Smooth muscle cell (in vitro differentiated cells): ENCODE measurements around the gene ANKRD55. TPM values are rescaled to one million over a fixed set of nuclear protein-coding genes. Genes with fewer than 3 reads are reported as not detected.

Experiments used
- DNase-seq: peaks from one replicate; lab custom pipeline; 2025; ENCODE audit not compliant: unreplicated experiment; lab: John Stamatoyannopoulos, UW
- H2AFZ ChIP-seq: fragments of 200-600 bp; sonication (generic); 2 replicates; pipeline ENCODE4 v1.6.0; 2016; ENCODE audit warnings: antibody characterized with exemption, low read depth, mild to moderate bottlenecking
- H3F3A ChIP-seq: fragments of 200-600 bp; sonication (generic); 2 replicates; pipeline ENCODE4 v1.6.0; 2017; ENCODE audit warnings: antibody characterized with exemption, low read depth
- H3K27ac ChIP-seq: fragments of 200-600 bp; sonication (generic); 2 replicates; pipeline ENCODE4 v1.5.1; 2016; ENCODE audit warnings: low read depth, mild to moderate bottlenecking
- H3K27me3 ChIP-seq: fragments of 200-600 bp; sonication (generic); 2 replicates; pipeline ENCODE4 v1.6.1; 2016; ENCODE audit warnings: low read depth, mild to moderate bottlenecking
- H3K36me3 ChIP-seq: fragments of 200-600 bp; sonication (generic); 2 replicates; pipeline ENCODE4 v1.5.1; 2016; ENCODE audit warnings: low read depth
- H3K4me1 ChIP-seq: fragments of 200-600 bp; sonication (generic); 2 replicates; pipeline ENCODE4 v1.5.1; 2016; ENCODE audit warnings: low read depth
- H3K4me2 ChIP-seq: fragments of 200-600 bp; sonication (generic); 2 replicates; pipeline ENCODE4 v1.6.0; 2016; ENCODE audit warnings: mild to moderate bottlenecking
- H3K4me3 ChIP-seq: fragments of 200-600 bp; sonication (generic); 2 replicates; pipeline ENCODE4 v1.5.1; 2016; ENCODE audit warnings: mild to moderate bottlenecking
- H3K79me2 ChIP-seq: fragments of 200-600 bp; sonication (generic); 2 replicates; pipeline ENCODE4 v1.6.0; 2016; ENCODE audit warnings: low read depth, mild to moderate bottlenecking
- H3K9ac ChIP-seq: fragments of 200-600 bp; sonication (generic); 2 replicates; pipeline ENCODE4 v1.6.0; 2016; ENCODE audit warnings: low read depth
- H3K9me3 ChIP-seq: fragments of 200-600 bp; sonication (generic); replicated peaks from 2 replicates; pipeline ENCODE4 v1.5.1; 2016; ENCODE audit warnings: low read depth
- H4K20me1 ChIP-seq: fragments of 200-600 bp; sonication (generic); 2 replicates; pipeline ENCODE4 v1.6.0; 2016; ENCODE audit warnings: low read depth
- WGBS: methylation state at CpG from one replicate; pipeline ENCODE4 v1.1.7; 2016; ENCODE audit warnings: low lambda C conversion rate; 5-methylcytosine and 5-hydroxymethylcytosine counted together
- polyA plus RNA-seq: library from polyadenylated mRNA; unstranded; fragments of >200 nt; fragmentation: Nextera tagmentation; extraction: Ambion mirVana; gene quantifications from 2 replicates; pipeline ENCODE4 v1.2.1, GENCODE V29; 2016
- total RNA-seq: library from RNA; depleted of rRNA; stranded (reverse); fragments of >200 nt; gene quantifications from 2 replicates; pipeline ENCODE4 v1.2.3, GENCODE V29; 2014
- TF ChIP-seq, protein P1 (sequence below): fragments of 200-600 bp; sonication (generic); IDR thresholded peaks from 2 replicates; pipeline ENCODE4 v1.5.1; 2017; ENCODE audit warnings: borderline replicate concordance, mild to moderate bottlenecking, antibody characterized with exemption; ENCODE audit not compliant: insufficient read depth, poor library complexity, severe bottlenecking

The ANKRD55 gene
- total and polyA plus RNA-seq, 2 experiments from 2014 or later = 1.1 to 1.7 TPM

GRCh38 chr5:56148453-56148971 is 84.6 kb downstream of the ANKRD55 start:
- H3K4me2 ChIP-seq = peak overlapping the region; percentile 13
- H3F3A ChIP-seq = peaks cover 23% of the 10 kb centered on the region
- no peak overlapping the region for H2AFZ ChIP-seq
- H3K79me2 ChIP-seq = no peaks in the 10 kb centered on the region
- TF ChIP-seq, protein P1, sequence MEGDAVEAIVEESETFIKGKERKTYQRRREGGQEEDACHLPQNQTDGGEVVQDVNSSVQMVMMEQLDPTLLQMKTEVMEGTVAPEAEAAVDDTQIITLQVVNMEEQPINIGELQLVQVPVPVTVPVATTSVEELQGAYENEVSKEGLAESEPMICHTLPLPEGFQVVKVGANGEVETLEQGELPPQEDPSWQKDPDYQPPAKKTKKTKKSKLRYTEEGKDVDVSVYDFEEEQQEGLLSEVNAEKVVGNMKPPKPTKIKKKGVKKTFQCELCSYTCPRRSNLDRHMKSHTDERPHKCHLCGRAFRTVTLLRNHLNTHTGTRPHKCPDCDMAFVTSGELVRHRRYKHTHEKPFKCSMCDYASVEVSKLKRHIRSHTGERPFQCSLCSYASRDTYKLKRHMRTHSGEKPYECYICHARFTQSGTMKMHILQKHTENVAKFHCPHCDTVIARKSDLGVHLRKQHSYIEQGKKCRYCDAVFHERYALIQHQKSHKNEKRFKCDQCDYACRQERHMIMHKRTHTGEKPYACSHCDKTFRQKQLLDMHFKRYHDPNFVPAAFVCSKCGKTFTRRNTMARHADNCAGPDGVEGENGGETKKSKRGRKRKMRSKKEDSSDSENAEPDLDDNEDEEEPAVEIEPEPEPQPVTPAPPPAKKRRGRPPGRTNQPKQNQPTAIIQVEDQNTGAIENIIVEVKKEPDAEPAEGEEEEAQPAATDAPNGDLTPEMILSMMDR = no peak
- peak overlapping the region; percentile 40 for H3K27ac ChIP-seq
- 81% methylated on average over 4 of the region's 4 CpGs for WGBS
- H3K4me1 ChIP-seq = peaks cover 6% of the 10 kb centered on the region
- H3K36me3 ChIP-seq = no peaks in the 10 kb centered on the region
- H3K9me3 ChIP-seq = no peaks in the 10 kb centered on the region
- H4K20me1 ChIP-seq = no peaks in the 10 kb centered on the region
- no peaks in the 10 kb centered on the region for H3K27me3 ChIP-seq
- H3K9ac ChIP-seq = no peak overlapping the region
- no peak for DNase-seq
- no peak overlapping the region for H3K4me3 ChIP-seq

GRCh38 chr5:56147659-56148230 is 85.4 kb downstream of the ANKRD55 start:
- no peak overlapping the region for H3K4me3 ChIP-seq
- TF ChIP-seq, protein P1 = no peak
- 78% methylated on average over 4 of the region's 4 CpGs for WGBS

GRCh38 chr5:56147106-56147505 is 86.0 kb downstream of the ANKRD55 start:
- Histone ChIP-seq H3K4me2 (no peak overlapping the region), H3K4me1 (peaks cover 2% of the 10 kb centered on the region), H2AFZ (no peak overlapping the region), H3K9me3 (no peaks in the 10 kb centered on the region), H3F3A (peaks cover 18% of the 10 kb centered on the region), H3K36me3 (no peaks in the 10 kb centered on the region), H4K20me1 (no peaks in the 10 kb centered on the region), H3K27me3 (no peaks in the 10 kb centered on the region), H3K4me3 (no peak overlapping the region), H3K27ac (no peak overlapping the region), H3K9ac (no peak overlapping the region), H3K79me2 (no peaks in the 10 kb centered on the region)
- TF ChIP-seq, protein P1 = no peak
- no peak for DNase-seq

More at GRCh38 chr5:56147659-56148230, 85.4 kb downstream of the ANKRD55 start:
- H3K4me2 ChIP-seq = peak overlapping the region; percentile 15
- peaks cover 6% of the 10 kb centered on the region for H3K4me1 ChIP-seq
- no peaks in the 10 kb centered on the region for H3K27me3 ChIP-seq
- H3K79me2 ChIP-seq = no peaks in the 10 kb centered on the region
- DNase-seq = no peak
- no peak overlapping the region for H3K9ac ChIP-seq
- no peaks in the 10 kb centered on the region for H4K20me1 ChIP-seq
- no peaks in the 10 kb centered on the region for H3K36me3 ChIP-seq
- peaks cover 23% of the 10 kb centered on the region for H3F3A ChIP-seq
- no peaks in the 10 kb centered on the region for H3K9me3 ChIP-seq
- H3K27ac ChIP-seq = peak overlapping the region; percentile 40
- peak overlapping the region; percentile 88 for H2AFZ ChIP-seq

DNA sequence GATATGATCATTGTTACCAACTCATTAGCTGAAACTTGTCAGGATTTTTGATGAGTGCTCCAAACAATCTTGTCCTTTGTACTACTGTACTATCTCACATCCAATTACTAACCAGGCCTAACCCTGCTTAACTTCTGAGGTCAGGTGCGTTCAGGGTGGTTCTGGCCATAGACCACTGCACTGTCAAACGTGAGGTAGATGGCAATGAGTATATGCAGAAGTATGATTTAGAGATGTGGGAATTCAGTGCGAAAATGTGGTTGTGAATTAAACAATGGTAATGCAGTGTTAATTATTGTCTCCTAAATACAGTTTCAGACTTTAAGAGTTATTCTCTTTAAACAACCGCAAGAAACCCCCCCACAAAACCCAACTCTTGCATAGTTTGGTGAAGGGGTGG is 86.5 kb downstream of the ANKRD55 start:
- WGBS = 91% methylated on average over 4 of the region's 4 CpGs

More for the DNA sequence above, 86.5 kb downstream of the ANKRD55 start:
- Histone ChIP-seq H3K27ac (no peak overlapping the region), H3K4me3 (no peak overlapping the region), H2AFZ (no peak overlapping the region), H3K4me2 (no peak overlapping the region), H3K36me3 (no peaks in the 10 kb centered on the region), H4K20me1 (no peaks in the 10 kb centered on the region), H3F3A (peaks cover 15% of the 10 kb centered on the region), H3K79me2 (no peaks in the 10 kb centered on the region), H3K4me1 (no peaks in the 10 kb centered on the region), H3K9ac (no peak overlapping the region), H3K27me3 (no peaks in the 10 kb centered on the region), H3K9me3 (no peaks in the 10 kb centered on the region)
- TF ChIP-seq, protein P1 = no peak
- no peak for DNase-seq
